GM23248 (cell line): ENCODE results near the gene PLK2.

ENCODE experiments used
- EZH2 ChIP-seq: fragments of 200-600 bp; sonication (generic); IDR thresholded peaks from 2 replicates; pipeline ENCODE4 v1.6.1; 2018; ENCODE audit warnings: antibody characterized with exemption, mild to moderate bottlenecking; ENCODE audit not compliant: insufficient read depth, poor library complexity, severe bottlenecking
- EZH2phosphoT487 ChIP-seq: fragments of 200-600 bp; sonication (generic); IDR thresholded peaks from 2 replicates; pipeline ENCODE4 v1.6.1; 2018; ENCODE audit warnings: antibody characterized with exemption, moderate library complexity, mild to moderate bottlenecking, low read depth; ENCODE audit not compliant: insufficient read depth

- no peak for TF ChIP-seq EZH2
- no peak for TF ChIP-seq EZH2phosphoT487
These were observed 20.7 kb downstream of the PLK2 start for GRCh38 chr5:58439094-58439644.
